Measurements from ENCODE around the gene MMS22L.

MMS22L gene

DNA sequence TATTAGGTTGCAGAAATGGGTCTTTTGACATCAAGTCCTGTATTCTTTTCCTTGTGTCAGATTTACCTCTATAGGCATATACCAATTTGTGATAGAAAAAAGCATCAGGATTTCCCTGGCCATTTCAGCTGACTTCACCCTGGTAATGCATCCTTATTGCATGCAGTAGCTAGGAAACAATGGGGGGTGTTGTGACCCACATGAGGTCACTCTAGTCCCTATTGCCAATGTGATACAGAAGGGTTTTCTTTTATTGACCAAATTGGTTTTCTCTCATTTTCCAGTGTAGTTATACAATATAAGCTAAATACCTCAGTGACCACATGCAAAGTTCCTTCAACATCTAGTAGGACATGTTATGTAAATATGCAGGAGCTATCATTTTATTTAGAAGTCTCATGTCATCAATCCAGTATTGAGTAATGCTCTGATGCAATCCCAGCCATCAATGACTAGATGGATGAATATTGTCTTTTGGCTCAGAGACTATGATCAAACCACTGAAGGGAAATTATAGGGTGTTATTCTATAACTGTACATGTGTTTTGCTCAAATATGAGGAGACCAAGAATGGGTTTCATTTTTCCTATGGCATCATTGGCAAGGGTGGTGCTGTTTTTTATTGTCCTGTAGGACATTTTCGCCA, 180.7 kb downstream of the MMS22L start:
- no peak overlapping the region for H3K4me3 Mint-ChIP-seq
- no peaks in the 10 kb centered on the region for H3K36me3 Mint-ChIP-seq (ENCODE audit: low read depth)
- peaks cover 9% of the 10 kb centered on the region for H3K4me1 Mint-ChIP-seq (ENCODE audit: low read depth)
- H3K9me3 Mint-ChIP-seq, result no peaks in the 10 kb centered on the region
- no peak overlapping the region for H3K27ac Mint-ChIP-seq
- H3K27me3 Mint-ChIP-seq (ENCODE audit: low read depth), result no peaks in the 10 kb centered on the region

DNA sequence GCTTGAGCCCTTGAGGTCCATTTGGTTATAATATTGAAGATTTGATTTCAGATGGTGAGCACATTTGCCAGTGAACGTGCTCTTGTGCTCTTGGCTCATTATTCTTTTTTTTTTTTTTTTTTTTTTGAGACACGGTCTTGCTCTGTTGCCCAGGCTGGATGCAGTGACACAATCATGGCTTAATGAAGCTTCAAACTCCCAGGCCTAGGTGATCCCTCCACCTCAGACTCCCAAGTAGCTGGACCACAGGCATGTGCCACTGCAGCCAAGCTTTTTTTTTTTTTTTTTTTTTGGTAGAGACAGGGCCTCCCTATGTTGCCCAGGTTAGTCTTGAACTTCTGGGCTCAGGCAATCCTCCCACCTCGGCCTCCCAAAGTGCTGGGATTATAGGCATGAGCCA, 182.3 kb downstream of the MMS22L start:
- no peak overlapping the region for H3K4me3 Mint-ChIP-seq
- H3K27ac Mint-ChIP-seq, result no peak overlapping the region
- no peaks in the 10 kb centered on the region for H3K27me3 Mint-ChIP-seq (ENCODE audit: low read depth)
- peaks cover 11% of the 10 kb centered on the region for H3K4me1 Mint-ChIP-seq (ENCODE audit: low read depth)
- no peaks in the 10 kb centered on the region for H3K36me3 Mint-ChIP-seq (ENCODE audit: low read depth)
- no peaks in the 10 kb centered on the region for H3K9me3 Mint-ChIP-seq

DNA sequence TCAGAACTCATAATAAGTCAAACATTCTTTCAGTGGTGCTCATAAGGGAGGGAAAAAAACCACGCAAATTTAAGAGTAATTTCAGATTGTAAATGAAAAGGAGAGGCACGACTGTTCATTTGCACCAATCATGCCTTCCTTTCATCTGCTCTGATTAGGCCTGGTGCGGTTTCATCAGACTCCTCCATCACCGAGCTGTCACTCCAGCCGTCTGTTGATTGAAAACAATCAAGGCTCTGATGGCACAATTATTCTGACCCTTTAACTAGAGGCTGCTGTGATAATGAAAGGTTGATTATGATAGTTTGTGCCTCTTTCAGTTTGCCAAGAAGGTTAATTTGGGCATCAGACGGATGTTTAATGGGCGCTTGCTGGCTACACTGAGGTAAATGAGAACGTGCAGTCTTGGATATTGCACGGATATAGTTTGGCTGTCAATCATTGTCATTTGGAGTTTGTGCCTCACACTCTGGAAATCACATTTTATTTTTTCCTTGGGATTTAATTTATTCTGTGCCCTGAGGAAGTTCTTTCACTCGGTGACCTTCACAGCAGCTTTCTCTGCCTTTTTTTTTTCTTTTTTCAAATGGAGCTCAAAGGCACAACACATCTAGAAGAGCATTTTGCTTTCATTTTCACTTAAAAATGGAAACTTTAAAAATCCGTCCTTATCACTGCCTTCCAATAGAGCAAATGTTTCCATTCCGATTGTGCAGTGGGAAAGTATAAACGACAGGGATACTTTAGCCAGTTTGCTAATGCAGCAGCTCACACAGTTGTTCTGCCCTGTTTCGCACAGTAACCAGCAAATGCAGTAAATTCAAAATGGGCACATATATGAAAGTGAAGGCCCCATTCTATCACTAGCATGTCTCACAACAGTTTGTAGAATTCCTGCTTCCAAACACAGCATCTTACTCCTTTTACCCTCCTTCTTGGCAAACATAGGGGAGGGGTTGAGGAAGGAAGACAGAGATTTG, 185.7 kb downstream of the MMS22L start:
- H3K36me3 Mint-ChIP-seq (ENCODE audit: low read depth), result no peaks in the 10 kb centered on the region
- no peaks in the 10 kb centered on the region for H3K27me3 Mint-ChIP-seq (ENCODE audit: low read depth)
- H3K27ac Mint-ChIP-seq, result peak overlapping the region; percentile 26
- peak overlapping the region; percentile 12 for H3K4me3 Mint-ChIP-seq
- H3K4me1 Mint-ChIP-seq (ENCODE audit: low read depth), result peaks cover 11% of the 10 kb centered on the region
- H3K9me3 Mint-ChIP-seq, result no peaks in the 10 kb centered on the region

DNA sequence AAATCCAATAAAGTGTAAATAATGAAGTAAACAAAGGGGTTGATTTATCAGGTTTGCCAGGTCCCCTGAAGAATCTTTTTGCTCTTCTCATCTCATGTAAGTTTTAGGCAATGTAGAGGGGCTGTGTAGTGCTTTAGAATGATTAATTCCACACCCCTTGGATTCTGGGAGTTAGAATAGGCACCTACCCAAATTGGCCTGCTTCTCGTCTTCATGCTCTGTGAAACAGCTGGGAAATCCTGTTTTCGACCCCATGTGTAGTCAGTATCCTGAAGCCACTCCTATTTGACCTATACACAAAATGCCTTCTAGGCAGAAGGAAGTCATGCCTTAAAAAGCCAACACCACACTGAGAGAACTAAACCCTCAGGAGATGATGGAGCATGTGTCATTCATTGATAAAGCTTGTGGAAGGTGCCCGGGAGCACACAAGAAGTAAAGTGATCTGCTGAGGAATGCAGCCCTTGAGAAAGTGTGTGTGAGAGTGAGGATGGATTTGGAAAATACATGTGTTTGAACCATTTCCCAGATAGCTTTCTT, 187.6 kb downstream of the MMS22L start:
- no peaks in the 10 kb centered on the region for H3K9me3 Mint-ChIP-seq
- no peak overlapping the region for H3K27ac Mint-ChIP-seq
- H3K4me1 Mint-ChIP-seq (ENCODE audit: low read depth), result peaks cover 11% of the 10 kb centered on the region
- H3K4me3 Mint-ChIP-seq, result no peak overlapping the region
- H3K36me3 Mint-ChIP-seq (ENCODE audit: low read depth), result no peaks in the 10 kb centered on the region
- no peaks in the 10 kb centered on the region for H3K27me3 Mint-ChIP-seq (ENCODE audit: low read depth)

DNA sequence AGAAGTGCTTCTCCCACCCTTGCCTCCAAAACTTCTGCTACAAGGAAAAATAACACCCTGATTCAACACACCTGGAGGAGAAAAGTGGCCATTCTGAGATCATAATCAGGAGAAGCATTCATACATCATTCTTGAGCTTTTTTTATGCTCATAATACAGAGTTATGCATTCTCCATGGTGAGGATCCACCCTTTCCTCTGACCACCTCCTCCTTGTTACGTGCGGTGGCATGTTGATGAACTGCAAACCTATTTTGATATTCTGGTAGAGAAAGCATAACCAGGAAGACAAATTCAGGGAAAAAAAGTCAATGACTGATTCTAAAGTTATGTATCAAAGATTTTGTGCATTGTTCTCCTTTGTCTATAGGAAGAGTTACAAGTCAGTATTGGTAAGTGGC, 188.6 kb downstream of the MMS22L start:
- H3K9me3 Mint-ChIP-seq, result no peaks in the 10 kb centered on the region
- H3K4me3 Mint-ChIP-seq, result no peak overlapping the region
- no peaks in the 10 kb centered on the region for H3K36me3 Mint-ChIP-seq (ENCODE audit: low read depth)
- peaks cover 10% of the 10 kb centered on the region for H3K4me1 Mint-ChIP-seq (ENCODE audit: low read depth)
- no peak overlapping the region for H3K27ac Mint-ChIP-seq
- no peaks in the 10 kb centered on the region for H3K27me3 Mint-ChIP-seq (ENCODE audit: low read depth)

DNA sequence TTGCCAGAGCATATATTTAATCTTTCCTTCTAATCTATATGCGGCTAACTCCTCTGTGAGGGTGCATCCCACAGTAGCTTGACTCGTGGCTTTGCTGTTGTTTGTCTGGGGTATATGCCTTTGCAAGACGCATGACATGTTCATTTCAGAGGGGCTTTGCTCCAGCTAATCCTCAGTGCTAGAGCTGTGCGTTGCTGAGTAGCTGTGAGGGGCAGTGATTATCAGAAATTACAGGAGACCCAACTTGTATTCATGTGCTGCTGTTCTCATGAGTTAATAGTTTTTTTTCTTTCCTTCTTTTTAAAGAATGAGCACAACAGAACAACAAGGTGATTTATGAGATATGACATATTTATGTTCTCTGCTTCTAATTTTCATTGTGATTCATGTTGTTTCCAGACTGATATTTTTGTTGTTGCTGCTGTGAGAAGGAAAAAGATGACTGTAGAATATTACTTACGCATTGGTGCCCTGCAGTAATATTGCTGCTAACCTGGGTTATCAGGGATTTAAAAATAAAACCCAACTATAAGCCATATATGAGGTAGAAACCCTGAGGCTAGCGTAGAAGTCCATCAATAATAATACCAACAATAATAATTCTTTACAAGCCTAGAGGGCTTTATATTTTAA, 190.2 kb downstream of the MMS22L start:
- H3K36me3 Mint-ChIP-seq (ENCODE audit: low read depth), result no peaks in the 10 kb centered on the region
- no peak overlapping the region for H3K27ac Mint-ChIP-seq
- no peaks in the 10 kb centered on the region for H3K27me3 Mint-ChIP-seq (ENCODE audit: low read depth)
- H3K4me3 Mint-ChIP-seq, result no peak overlapping the region
- no peaks in the 10 kb centered on the region for H3K9me3 Mint-ChIP-seq
- peaks cover 9% of the 10 kb centered on the region for H3K4me1 Mint-ChIP-seq (ENCODE audit: low read depth)

All from T-helper 1 cell treated with Interleukin-12 subunit alpha and Interleukin-12 subunit beta and Interleukin-4 antibody, amounts not matched to agents 30 μg/mL and 1 μg/mL, for 36 hours (primary cell).